Measurements from ENCODE around the gene CRADD.
"Not testable (repeated sequence)": the region's sequence is repeated elsewhere in the genome, so short reads cannot be mapped to it uniquely, and the experiment has no call there.

Gene CRADD

DNA sequence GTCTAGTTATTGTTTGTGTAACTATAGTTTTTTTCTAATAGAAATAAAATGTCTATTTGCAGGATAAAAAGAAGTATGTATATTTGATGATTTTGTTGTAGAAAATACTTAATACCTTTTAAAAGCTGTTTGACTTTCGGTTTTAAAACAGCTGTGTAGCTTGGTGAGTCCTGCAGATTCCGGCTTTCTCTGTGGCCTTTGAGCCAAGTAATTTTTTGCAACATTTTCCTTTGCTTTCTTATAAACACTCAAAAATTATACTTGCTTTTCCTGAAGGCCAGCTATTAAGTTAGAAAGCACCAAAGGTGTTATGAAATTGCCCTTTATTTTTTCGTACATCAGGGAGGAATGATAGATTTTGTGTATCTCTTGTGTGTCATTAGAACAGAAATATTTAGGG is 63.6 kb downstream of the CRADD start:
- no peak for DNase-seq

DNA sequence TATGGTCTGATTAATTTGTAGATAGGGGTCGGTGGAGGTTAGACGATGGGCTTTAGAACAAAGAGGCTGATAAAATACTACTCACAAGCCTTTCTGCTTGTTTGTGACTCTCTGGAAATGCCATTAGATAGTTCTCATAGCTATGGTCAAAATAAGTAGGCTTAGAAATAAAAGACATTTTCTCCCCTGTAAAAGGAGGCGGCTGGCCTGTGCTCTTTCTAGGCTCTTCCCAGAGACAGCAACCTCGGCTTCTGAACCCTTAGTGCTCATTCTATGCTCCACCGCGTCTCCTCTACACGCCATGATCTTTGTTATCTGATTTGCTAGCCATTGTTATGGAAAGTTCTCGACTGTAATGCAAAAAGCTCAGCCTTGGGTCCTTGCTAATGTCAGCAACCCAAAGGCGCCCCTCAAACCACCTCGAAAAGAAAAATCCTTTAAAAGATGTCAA is 64.5 kb downstream of the CRADD start:
- DNase-seq: no peak

DNA sequence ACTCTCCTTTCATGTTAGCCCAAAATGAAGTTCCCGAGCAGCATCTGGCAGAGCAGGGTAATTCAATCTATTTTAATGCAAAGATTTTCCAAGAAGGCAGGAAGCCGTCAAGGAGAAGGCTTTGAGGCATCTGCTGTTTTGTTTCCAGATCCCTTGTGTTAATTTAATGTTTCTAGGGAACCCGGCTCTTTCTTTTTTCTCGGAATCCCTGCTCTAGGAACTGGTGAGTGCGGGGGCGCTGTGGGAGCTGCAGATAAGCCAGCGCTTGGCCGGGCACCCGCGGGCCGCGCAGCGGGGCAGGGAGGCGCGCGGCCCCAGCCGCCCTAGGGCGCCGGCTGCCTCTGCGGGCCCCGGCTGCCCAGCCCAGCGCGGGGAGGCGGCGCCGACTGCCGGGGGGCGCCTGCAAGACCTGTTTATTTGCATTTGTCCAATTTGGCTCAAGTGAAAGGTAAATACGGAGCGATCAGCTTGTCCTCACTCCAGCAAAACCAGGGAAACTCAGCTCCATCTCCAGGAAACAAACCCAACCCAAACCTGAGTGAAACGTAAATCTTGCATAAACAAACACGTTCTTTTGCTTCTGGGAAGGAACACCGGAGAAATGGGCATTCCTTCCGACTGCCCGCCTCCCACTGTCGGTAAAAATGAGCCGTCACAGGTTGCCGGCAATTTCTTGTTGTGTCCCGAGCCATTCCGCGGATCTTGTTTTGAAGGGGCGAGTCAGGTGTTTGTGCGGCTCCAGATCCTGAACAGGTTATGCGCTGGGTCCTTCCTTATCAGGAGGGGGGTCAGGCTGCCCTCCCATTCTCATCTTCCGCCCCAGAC is 65.1 kb downstream of the CRADD start:
- peak; percentile 69 for DNase-seq

DNA sequence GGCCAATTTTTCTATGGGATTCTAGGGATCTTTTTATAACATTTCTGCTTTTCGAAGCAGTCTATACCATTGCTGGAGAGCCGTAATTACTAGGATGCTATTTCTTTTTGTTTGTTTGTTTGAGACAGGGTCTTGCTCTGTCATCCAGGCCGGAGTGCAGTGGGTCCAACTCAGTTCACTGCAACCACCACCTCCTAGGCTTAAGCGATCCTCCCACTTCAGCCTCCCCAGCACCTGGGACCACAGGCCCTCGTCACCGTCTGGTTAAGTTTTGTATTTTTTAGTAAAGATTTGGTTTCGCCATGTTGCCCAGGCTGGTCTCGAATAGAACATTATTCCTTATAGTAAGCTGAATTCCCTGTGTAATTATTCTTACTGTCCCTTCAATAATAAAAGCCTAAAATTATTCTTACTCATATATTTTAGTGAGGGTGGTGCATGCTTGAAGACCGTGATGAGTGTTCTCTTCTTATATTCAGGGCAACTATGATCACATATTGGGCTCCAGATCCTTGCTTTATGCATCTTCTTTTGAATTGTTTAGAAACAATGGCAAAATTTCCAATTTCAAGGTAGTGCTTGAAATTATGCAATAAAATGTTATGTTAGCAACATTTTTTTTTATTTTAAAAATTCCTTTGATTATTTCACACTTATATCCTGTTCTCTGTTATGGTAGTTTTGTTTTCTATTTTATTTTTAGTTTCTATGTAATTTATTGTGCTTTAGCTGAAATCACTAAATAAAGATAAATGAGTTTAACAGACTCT is 66.2 kb downstream of the CRADD start:
- no peak for DNase-seq

DNA sequence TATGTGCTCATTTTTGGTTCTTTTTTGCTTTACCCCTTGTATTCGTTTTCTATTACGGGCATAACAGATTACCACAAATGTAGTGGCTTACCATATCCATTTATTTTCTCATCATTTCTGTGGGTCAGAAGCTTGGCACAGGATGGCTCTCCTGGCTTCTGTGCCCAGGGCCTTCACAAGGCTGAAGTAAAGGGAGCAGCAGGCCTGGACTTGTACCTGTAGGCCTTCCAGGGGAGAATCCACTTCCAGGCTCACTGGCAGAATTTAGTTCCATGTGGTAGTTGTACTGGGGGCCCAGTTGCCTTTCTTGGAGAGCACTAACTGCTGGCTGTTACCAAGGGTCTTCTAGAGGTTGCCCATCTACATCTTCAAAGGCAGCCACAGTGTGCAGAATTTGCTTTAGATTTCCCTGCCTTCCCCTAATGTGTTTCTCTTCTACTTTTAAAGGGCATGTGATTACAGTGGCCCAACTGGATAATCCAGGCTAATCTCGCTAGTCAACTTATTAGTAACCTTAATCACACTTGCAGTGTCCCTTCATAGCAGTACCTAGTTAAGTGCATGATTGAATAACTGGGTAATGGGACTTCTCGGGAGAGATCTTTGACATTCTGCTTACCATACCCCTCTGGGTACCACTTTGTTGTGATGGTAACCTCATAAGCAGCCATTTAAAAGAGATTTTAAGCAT is 67.0 kb downstream of the CRADD start:
- DNase-seq: no peak

DNA sequence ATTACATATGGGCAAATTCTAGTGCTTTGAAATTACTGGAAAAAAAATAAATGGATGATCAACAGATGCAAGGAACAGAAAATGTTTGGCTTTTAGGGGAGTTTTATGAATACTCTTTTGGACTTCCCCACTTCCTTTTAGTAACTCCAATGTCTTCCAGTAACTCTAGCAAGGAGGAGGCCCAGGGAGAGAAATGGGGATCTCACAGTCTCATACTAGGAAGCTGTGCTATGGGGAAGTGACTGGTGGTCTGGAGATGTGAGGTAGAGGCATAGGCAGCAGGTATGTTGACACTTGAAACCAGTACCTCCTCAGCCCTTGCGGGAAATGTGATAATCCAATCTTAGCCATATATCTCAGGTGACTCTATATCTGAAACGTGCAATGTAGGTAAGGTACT is 68.1 kb downstream of the CRADD start:
- DNase-seq: no peak

DNA sequence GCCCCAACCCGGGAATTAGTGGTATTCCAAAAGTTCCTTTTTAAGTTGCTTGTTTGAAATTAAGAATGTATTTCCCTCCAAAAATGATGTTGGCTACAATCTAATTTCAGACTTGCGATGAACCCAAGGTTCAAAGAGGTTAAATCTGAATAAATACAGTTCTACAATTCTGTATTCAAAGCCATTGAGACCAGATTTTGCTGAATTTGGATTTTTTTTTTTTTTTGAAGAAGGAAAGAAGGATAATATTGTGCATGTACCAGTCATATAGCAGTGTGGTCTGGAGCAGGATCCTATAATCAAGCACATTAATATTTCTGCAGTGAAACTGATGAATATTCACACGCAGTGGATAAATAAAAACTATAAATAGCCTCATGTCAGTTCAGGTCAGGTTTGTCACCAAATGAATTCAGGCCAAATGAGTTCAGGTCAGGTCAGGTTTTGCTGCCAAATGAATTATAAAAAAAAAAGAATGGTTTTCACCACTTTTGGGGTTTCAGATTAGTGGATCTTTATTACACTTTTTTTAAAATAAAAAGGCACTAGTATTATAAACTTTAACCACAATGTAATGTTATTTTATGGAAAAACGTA is 69.5 kb downstream of the CRADD start:
- DNase-seq: no peak

DNA sequence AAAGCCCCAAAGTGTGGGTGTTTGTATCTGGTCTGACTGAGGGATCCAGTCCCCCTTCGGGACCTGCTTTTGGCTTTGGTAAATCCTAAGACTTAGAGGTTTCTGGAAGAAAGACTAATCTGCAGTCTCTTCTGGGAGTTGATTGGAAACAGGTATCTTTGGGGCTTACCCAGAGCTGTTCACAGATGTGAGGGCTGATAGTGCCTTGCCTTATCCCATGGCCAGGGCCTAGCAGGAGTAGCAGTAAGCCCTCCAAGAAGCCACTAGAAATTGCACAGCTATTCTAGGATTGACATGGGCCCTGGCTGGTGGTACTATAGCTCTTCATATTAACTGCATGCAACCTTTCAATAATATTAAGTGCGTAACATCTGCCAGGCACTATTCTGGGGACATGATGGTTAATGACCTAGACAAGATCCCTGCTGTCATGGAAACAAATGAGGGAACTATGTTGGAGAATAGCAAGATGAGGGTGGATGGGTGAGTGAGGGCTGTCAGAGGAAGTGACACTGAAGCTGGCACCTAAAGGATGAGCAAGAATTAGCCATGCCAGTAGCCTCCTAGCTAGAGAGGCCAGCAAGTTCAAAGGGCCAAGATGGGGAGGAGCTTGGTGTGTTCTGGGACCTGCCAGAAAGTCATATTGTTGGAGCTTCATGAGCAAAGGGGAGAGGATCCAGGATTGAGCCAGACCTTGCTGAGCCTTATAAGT is 71.7 kb downstream of the CRADD start:
- no peak for DNase-seq

DNA sequence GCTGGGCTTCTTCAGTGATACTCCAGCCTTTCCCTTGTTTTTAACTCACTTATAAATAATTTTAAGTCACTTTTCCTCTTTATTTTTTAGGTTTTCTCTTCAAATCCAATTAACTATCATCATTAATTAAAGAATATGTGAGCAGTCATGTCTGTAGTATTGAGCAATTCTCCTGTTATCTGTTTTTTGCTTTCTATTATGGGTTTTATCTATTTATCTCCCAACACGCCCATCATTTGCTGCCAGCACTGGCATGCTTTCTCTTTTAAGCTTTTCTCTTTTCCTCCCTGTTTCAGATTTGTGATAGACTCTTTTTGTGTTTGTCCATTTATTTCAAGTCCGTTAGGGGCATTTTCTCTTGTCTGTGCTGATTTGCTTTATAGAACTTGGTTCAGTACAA is 72.3 kb downstream of the CRADD start:
- no peak for DNase-seq

DNA sequence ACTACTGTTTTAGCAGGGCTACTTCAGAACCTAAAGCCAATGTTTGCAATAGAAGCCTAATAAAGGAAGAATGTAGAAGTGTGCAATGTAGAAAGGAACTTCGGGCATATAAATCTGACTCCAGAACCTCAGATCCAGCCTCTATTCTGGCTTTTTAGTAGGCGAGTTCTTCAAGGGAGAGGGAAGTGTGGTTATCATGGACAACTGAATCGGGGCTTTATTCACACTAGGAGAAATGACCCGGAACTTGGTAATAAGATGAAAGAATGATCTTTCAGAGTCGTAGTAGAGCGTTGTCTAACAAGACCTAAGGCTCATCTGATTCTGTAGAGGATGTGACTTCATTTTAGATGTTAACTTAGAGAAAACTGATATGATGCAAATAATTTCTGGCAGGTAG is 72.9 kb downstream of the CRADD start:
- no peak for DNase-seq

DNA sequence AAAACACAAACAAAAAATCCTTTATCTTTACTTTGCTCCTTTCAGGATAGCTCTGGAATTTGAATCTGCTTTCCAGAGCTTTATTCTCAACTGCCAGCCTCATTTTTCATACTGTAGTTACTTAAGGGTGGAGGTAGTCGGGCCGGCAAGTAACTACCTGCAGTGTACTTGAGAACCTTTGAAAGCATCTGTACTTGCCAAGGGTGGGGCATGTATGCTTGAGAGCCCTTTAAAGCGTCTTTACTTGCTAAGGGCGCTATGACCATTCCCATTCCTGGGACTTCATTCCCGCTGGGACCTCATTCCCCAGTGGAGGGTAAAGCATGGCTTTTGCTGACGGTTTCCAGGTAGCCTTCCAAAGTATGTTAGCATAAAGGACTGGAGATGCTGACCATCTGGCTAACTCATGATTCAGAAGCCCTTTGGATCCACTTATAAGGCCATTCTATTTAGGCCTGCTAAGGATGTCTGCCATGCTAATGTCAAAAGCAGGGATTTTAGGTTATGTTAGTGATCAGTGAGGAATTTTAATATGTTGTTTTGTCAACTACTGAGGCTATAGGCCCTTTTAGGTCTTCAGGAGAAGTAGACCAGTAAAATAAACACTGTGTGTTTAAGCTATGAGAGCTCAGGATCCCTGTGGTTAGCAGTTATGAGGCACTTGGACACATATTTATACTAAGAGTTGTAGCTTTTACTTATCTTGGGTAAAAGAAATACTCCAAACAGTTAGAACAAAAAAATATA is 74.9 kb downstream of the CRADD start:
- DNase-seq: no peak

DNA sequence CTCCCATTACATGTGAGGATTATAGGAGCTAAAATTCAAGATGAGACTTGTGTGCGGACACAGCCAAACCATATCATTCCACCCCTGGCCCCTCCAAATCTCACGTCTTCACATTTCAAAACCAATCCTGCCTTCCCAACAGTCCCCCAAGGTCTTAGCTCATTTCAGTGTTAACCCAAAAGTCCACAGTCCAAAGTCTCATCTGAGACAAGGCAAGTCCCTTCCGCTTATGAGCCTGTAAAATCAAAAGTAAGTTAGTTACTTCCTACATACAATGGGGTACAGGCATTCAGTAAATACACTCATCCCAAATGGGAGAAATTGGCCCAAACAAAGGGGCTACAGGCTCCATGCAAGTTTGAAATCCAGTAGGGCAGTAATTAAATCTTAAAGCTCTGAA is 76.1 kb downstream of the CRADD start:
- DNase-seq: no peak

DNA sequence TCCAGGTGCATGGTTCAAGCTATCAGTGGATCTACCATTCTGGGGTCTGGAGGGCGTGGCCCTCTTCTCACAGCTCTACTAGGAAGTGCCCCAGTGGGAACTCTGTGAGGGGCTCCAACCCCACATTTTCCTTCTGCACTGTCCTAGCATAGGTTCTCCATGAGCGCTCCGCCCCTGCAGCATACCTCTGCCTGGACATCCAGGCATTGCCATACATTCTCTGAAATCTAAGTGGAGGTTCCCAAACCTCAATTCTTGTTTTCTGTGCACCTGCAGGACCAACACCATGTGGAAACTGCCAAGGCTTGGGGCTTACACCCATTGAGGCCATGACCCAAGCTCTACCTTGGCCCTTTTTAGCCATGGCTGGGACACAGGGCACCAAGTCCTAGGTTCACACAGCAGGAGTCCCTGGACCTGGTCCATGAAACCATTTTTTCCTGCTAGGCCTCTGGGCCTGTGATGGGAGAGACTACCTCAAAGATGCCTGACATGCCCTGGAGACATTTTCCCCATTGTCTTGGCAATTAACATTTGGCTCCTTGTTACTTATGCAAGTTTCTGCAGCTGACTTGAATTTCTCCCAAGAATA is 76.8 kb downstream of the CRADD start:
- DNase-seq: no peak

DNA sequence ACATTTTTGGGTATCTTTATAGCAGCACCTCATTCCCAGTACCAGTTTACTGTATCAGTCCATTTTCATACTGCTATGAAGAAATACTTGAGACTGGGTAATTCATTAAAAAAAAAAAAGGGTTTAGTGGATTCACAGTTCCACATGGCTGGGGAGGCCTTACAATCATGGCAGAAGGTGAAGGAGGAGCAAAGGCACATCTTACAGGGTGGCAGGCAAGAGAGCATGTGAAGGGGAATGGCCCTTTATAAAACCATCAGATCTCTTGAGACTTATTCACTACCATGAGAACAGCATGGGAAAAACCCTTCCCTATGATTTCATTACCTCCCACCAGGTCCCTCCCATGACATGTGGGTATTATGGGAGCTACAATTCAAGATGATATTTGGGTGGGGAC is 77.7 kb downstream of the CRADD start:
- not testable (repeated sequence) for DNase-seq

DNA sequence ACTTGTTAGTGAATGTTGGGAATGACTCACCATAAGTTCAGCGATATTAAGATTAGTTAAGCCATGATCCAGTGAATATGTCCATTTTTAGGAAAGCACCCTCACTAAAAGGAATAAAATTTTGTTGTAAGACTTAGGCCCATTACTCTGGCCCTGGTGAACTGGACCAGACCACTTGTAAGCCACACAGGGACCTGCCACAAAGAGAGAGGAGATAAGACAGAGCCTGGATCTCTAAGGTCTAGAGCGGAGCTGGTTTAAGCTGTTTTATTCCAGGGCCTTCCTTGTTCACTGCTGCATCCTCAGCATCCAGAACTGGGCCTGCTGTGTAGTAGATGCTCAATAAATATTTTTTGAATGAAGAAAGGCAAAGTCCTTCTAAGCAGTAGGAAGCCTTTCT is 79.1 kb downstream of the CRADD start:
- no peak for DNase-seq

DNA sequence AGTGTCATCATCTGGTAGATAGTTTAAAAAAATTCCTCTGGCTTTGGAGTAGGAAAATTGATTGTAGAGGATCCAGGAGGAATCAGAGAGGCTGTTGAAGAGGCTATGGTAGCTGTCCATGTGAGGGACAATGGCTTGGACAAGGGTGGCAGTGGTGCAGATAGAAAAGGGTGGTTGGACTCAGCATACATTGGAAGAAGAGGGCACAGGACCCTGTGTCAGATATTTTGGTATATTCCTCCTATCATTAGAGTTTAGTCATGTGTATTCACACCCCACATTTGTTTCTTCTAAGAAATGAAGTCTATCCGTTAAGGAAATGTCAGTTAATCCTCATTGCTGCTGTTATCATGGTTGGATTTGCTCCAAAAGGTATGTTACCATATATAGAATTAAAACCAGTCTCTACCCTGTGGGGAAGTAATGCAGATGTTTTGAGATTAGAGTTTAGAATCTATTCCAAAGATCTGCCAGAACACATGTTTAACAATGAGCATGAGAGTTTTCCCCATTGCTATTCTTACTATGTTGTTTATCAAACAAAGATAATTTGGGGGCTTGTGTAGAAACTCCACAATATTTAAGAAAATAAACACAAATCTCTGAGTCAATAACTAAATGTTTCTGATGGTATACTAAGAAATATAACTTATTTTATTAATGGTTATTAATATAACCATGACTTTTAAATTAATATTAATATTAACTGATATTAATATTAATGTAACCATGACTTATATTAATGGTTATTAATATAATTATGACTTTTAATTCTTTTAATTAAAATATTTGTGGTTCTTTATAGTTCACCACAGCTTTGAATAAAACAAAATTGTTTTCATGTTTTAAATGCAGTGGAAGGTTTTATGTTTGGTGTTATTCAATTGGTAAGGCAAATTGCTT is 80.9 kb downstream of the CRADD start:
- DNase-seq: peak; percentile 28

DNA sequence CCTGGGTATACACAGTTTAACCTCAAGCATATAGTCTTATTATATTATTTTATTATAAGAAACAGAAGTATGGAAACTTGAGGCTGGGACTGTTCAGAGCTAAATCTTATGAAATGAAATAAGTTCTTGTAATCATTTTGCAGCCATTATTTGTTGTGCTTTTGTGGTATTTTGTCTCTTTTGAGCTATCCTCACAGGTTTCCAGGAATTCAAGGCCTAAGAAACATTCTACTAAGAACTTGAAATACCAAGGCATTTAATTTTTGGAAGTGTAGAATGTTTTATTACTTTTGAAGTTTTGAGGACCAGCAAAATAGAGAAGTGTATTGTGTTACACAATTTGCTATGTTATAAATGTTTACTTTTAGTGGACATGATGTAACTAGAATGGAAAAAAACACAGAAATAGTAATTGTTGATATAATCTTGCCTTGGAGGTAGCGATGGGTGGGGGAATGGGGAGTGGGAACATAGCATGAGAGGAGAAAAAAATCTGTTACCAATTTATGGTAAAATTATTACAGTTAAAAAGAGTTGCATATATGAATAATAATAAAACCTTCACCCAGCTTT is 81.7 kb downstream of the CRADD start:
- DNase-seq: peak; percentile 19

DNA sequence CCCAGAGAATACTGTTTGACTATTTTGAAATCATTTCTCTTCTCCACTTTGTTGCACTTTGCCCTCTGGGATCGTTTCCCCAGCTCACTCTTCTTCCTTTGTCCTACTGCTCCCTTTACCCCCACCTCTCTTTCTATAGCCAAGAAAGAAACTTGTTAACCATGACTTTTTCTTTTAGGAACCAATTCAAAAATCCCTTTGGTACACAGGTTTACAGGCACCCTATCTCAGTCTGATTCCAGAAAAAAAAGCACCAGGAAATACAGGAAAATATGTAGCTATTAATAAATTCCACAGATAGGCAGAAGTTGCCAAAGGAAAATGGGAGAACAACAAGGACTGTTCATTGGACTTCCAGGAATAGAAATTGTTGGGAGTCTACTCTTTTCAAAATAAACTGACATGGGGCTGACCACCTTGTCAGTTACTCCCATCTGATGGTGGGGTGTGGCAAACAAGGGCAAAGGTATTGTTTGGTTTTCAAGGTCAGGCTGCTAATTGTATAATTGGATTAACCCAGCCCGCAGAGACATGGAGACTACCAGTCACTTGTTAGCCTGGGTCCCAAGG is 82.4 kb downstream of the CRADD start:
- no peak for DNase-seq

DNA sequence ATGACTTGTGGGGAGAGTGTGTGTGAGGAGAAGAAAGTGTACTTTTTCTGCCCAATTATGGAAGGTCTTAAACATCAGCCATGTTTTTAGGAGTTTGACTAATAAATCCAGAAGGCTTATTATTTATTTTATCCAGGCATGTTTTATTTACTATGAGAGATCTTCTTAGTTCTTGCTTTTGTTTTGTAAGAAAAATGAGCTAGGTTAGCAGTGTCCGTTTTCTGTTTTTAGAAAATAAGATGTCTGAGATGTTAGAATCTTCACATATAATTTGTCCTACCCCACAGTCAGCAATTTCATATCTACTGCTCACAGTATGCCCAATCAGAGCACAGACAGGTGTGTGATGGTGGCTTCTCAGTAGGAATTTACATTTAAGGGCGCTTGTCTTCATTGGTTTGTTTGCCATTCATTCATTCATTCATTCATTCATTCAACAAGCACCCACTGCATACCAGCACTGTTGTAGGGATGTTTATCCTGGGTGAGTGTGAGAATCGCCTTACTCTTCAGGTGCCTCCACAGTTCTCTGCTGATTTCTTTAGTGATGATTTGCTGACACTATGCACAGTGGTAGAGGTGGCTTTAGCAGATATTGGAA is 83.2 kb downstream of the CRADD start:
- no peak for DNase-seq

Data from GF-D8 (cell line).